ENCODE data around the gene NUDT14. TPM values are rescaled to one million over a fixed set of nuclear protein-coding genes. Genes with fewer than 3 reads are reported as not detected.

Gene NUDT14
- polyA plus RNA-seq, 1 experiment = 10.9 TPM

DNA sequence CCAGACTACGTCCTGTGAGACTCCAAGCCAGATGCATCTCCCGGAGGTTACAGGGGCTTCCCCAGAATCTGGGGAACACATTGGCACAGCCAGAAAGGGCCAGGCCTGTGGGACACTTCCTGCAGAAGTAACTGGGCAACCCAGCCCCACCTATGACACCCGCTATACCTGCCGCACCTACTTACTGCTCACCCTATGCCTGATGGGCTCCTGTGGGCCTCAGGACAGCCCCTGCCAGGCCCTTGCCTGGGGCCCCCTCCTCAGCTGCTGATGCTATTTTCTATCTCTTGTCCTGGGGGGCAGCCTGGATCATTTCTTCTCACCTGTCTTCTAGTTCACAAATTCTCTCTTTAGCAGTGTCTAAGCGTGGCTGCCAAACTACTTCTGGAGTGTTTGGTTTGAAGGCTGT is 41.3 kb downstream of the NUDT14 start:
- no peak overlapping the region for H3K4me3 ChIP-seq (ENCODE audit: low read depth, low read length)
- no peak for DNase-seq (ENCODE audit: low read depth)
- ChIA-PET CTCF (no interaction called here), POLR2A (no interaction called here)
- TF ChIP-seq, protein P1, sequence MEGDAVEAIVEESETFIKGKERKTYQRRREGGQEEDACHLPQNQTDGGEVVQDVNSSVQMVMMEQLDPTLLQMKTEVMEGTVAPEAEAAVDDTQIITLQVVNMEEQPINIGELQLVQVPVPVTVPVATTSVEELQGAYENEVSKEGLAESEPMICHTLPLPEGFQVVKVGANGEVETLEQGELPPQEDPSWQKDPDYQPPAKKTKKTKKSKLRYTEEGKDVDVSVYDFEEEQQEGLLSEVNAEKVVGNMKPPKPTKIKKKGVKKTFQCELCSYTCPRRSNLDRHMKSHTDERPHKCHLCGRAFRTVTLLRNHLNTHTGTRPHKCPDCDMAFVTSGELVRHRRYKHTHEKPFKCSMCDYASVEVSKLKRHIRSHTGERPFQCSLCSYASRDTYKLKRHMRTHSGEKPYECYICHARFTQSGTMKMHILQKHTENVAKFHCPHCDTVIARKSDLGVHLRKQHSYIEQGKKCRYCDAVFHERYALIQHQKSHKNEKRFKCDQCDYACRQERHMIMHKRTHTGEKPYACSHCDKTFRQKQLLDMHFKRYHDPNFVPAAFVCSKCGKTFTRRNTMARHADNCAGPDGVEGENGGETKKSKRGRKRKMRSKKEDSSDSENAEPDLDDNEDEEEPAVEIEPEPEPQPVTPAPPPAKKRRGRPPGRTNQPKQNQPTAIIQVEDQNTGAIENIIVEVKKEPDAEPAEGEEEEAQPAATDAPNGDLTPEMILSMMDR (IDR thresholded peaks at IDR 0.05; ENCODE audit: insufficient read depth, low read depth, low read length) = no peak
- no peaks in the 10 kb centered on the region; the same call in 1 of the 2 replicates for H3K27me3 ChIP-seq (ENCODE audit: control insufficient read depth, insufficient read depth, low read length)
- no peaks in the 10 kb centered on the region for H3K36me3 ChIP-seq (ENCODE audit: control insufficient read depth, insufficient read depth, low read length)

DNA sequence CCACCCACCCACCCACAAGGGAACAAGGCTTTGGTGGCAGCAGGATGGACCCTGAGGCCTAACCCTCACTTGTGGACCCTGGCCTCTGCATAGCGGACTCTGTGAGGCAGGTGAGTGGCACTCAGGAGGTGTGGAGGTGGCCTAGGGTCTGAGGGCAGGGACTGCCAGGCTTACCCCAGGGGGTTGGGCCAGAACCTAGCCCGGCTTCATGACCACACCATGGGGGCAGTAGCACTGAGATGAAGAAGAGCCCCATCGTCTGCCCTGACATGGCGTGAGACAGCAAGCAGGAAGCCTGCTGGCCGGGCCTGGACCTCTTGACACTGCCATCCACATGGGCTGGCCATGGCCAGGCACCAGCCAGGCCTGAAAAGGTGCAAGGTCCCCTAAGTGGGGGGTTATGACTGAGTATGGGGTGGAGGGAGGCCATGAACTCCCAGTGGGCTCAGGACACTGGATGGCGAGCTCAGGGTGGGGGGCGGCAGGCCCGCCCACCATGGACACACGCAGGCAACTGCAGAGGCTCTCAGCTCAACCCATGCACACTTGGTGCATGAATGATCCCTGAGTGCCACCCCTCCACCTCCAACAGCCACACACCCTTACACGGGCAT is 41.8 kb downstream of the NUDT14 start:
- TF ChIP-seq, protein P1 (IDR thresholded peaks at IDR 0.05; ENCODE audit: insufficient read depth, low read depth, low read length) = no peak
- Histone ChIP-seq H3K36me3 (ENCODE audit: control insufficient read depth, insufficient read depth, low read length) (no peaks in the 10 kb centered on the region), H3K27me3 (ENCODE audit: control insufficient read depth, insufficient read depth, low read length) (no peaks in the 10 kb centered on the region; the same call in none of the 2 replicates), H3K4me3 (ENCODE audit: low read depth, low read length) (no peak overlapping the region)
- no peak for DNase-seq (ENCODE audit: low read depth)
- POLR2A ChIA-PET = no interaction called here
- CTCF ChIA-PET = no interaction called here

DNA sequence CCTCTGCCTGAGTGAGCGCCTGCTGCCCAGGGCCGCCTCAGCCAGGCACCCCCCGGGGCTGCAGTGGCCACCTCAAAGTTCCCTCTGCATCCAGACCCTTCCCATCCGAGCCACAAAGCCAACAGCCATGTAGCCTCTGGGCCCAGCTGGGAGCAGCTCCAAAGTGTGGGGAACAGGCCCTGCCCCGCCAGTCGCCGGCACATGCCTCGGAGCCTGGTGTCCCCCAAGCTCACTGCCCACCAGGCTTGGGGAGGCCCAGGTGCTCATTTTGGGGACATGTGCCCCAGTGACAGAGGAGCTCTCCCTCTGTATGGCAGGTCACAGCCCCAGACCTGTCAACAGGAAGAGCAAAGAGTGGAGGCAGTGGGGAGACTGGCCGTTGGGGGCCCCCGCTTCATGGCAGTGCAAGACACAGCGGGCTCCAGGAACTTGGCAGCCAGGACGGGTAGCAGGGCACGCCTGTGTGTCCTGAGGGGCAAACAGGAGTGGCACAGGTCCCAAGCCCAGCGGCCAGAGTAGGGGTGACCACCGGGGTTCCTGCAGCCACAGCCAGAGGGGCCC is 42.5 kb downstream of the NUDT14 start:
- CTCF ChIA-PET = no interaction called here
- no peaks in the 10 kb centered on the region; the same call in none of the 2 replicates for H3K27me3 ChIP-seq (ENCODE audit: control insufficient read depth, insufficient read depth, low read length)
- TF ChIP-seq, protein P1 (IDR thresholded peaks at IDR 0.05; ENCODE audit: insufficient read depth, low read depth, low read length) = no peak
- no peaks in the 10 kb centered on the region for H3K36me3 ChIP-seq (ENCODE audit: control insufficient read depth, insufficient read depth, low read length)
- H3K4me3 ChIP-seq (ENCODE audit: low read depth, low read length) = no peak overlapping the region
- no peak for DNase-seq (ENCODE audit: low read depth)
- POLR2A ChIA-PET = no interaction called here

DNA sequence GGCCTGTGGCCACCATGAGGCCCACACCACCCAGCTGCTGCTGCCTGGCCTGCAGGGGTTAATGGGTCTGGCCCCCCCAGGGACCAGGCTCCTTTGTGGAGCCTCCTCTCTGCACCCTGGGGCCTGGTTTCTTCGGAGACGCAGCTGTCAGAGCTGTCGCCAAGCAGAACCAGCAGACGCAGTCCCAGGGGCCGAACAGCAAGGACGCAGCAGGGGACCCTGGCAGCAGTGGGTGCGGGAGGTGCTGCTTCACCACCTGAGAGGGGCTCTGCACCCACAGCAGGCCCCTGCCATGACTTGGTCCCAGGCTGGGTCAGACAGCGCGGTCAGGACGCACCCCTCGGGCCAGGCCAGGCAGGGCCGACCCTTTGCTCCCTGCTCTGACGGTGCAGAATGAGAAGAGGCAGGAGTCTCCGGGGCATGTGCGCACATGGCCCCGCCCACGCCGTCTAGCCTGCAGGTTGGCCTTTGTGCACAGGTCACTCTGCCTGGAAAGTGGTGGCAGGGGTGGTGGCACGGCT is 43.0 kb downstream of the NUDT14 start:
- Histone ChIP-seq H3K36me3 (ENCODE audit: control insufficient read depth, insufficient read depth, low read length) (no peaks in the 10 kb centered on the region), H3K4me3 (ENCODE audit: low read depth, low read length) (no peak overlapping the region), H3K27me3 (ENCODE audit: control insufficient read depth, insufficient read depth, low read length) (no peaks in the 10 kb centered on the region; the same call in none of the 2 replicates)
- ChIA-PET POLR2A (no interaction called here), CTCF (no interaction called here)
- no peak for DNase-seq (ENCODE audit: low read depth)
- TF ChIP-seq, protein P1 (IDR thresholded peaks at IDR 0.05; ENCODE audit: insufficient read depth, low read depth, low read length) = no peak

DNA sequence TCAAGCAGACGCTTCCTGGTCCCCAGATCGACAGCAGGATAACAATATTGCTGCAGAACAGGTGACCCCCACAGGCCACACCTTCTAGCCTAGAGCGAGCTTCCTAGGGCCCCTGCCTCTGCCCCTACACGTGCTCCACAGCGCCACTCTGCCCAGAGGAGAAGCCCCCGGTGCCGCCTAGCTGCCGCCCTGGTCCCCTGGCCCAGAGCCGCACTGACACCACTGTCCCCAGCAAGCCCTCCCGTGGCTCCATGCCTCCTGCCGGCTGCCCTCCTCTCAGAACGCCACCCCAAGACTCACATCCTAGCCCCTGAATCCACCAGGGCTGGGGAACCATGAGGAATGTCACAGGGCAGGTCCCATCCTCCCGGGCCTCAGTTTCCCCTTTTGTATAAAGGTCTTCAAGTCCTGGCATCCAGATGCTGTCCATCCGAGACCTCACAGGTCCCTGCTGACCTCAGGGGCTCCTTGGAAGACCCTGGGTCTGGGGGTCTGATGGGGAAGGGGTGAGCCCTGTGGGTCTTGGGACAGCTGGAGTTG is 43.6 kb downstream of the NUDT14 start:
- POLR2A ChIA-PET = no interaction called here
- DNase-seq (ENCODE audit: low read depth) = no peak

More for the DNA sequence above, 43.6 kb downstream of the NUDT14 start:
- Histone ChIP-seq H3K36me3 (ENCODE audit: control insufficient read depth, insufficient read depth, low read length) (no peaks in the 10 kb centered on the region), H3K4me3 (ENCODE audit: low read depth, low read length) (no peak overlapping the region), H3K27me3 (ENCODE audit: control insufficient read depth, insufficient read depth, low read length) (no peaks in the 10 kb centered on the region; the same call in none of the 2 replicates)
- CTCF ChIA-PET = no interaction called here
- TF ChIP-seq, protein P1 (IDR thresholded peaks at IDR 0.05; ENCODE audit: insufficient read depth, low read depth, low read length) = no peak

All from BJ (cell line).